Osteoblast (primary cell): ENCODE data around the gene SLIT3. TPM values are rescaled to one million over a fixed set of nuclear protein-coding genes. Genes with fewer than 3 reads are reported as not detected.
A peak's percentile ranks its signal among the peaks of the same experiment; 100 is the strongest.

ENCODE experiments used
- DNase-seq: peaks from one replicate; pipeline ENCODE4 v3.0.0; 2011; ENCODE audit warnings: low spot score, mixed read lengths; ENCODE audit not compliant: insufficient read length; ENCODE audit errors: missing footprints
- H2AFZ ChIP-seq: 2 replicates; pipeline ENCODE4 v1.6.0; 2011; ENCODE audit warnings: mild to moderate bottlenecking, low read length
- H3K27ac ChIP-seq: 2 replicates; pipeline ENCODE4 v1.5.1; 2011; ENCODE audit warnings: mild to moderate bottlenecking, low read depth, low read length, moderate library complexity
- H3K27me3 ChIP-seq: 2 replicates; pipeline ENCODE4 v1.6.0; 2012; ENCODE audit warnings: mild to moderate bottlenecking, control low read depth, inconsistent platforms, low read length, moderate library complexity; ENCODE audit not compliant: insufficient read depth
- H3K36me3 ChIP-seq: 2 replicates; pipeline ENCODE4 v1.5.1; 2011; ENCODE audit warnings: mild to moderate bottlenecking, low read length, control low read depth, moderate library complexity; ENCODE audit not compliant: insufficient read depth
- H3K4me1 ChIP-seq: 2 replicates; pipeline ENCODE4 v1.5.1; 2011; ENCODE audit warnings: mild to moderate bottlenecking, low read length, control low read depth, moderate library complexity; ENCODE audit not compliant: insufficient read depth
- H3K4me2 ChIP-seq: 2 replicates; pipeline ENCODE4 v1.6.0; 2011; ENCODE audit warnings: mild to moderate bottlenecking, low read length; ENCODE audit not compliant: insufficient read depth
- H3K4me3 ChIP-seq: fragments of 200-600 bp; sonication (generic); 3 replicates; pipeline ENCODE4 v1.5.1; 2012; ENCODE audit warnings: mild to moderate bottlenecking, low read length, inconsistent platforms; ENCODE audit not compliant: insufficient read depth
- H3K79me2 ChIP-seq: 2 replicates; pipeline ENCODE4 v1.6.0; 2012; ENCODE audit warnings: mild to moderate bottlenecking, low read length, control low read depth, inconsistent platforms; ENCODE audit not compliant: insufficient read depth
- H3K9me3 ChIP-seq: 2 replicates; pipeline ENCODE4 v1.5.1; 2011; ENCODE audit warnings: low read depth, low read length, control low read depth
- H4K20me1 ChIP-seq: 2 replicates; pipeline ENCODE4 v1.6.0; 2012; ENCODE audit warnings: mild to moderate bottlenecking, low read length, control low read depth; ENCODE audit not compliant: insufficient read depth
- total RNA-seq: library from RNA; depleted of rRNA; stranded (reverse); fragments of >200 nt; gene quantifications from 2 replicates; pipeline ENCODE4 v1.2.3, GENCODE V29; 2012
- TF ChIP-seq, protein P1 (sequence below): IDR thresholded peaks from 2 replicates; pipeline ENCODE4 v1.5.1; 2011; ENCODE audit warnings: mild to moderate bottlenecking, low read depth, low read length, moderate library complexity; ENCODE audit errors: extremely low read depth

The SLIT3 gene
- total RNA-seq, 1 donor: 37.6 TPM

DNA sequence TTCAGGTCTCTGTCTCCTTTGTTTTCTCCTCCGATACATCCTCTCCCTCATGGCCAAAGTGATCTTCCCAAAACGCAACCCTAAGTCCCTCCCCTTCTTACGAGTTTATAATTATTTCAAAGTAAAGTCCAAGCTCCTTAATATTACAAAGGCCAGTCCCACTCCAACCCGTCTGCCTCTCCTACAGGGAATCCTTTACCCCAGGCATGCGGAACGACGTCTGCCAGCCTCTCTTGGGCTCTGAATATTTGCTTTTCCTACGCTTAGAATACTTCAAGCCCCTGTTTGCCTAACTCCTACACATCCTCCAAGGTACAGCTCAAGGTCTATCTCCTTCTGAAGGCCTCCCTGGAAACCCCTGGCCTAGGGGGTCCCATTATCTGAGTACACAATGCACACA is 246.4 kb downstream of the SLIT3 start:
- TF ChIP-seq, protein P1, sequence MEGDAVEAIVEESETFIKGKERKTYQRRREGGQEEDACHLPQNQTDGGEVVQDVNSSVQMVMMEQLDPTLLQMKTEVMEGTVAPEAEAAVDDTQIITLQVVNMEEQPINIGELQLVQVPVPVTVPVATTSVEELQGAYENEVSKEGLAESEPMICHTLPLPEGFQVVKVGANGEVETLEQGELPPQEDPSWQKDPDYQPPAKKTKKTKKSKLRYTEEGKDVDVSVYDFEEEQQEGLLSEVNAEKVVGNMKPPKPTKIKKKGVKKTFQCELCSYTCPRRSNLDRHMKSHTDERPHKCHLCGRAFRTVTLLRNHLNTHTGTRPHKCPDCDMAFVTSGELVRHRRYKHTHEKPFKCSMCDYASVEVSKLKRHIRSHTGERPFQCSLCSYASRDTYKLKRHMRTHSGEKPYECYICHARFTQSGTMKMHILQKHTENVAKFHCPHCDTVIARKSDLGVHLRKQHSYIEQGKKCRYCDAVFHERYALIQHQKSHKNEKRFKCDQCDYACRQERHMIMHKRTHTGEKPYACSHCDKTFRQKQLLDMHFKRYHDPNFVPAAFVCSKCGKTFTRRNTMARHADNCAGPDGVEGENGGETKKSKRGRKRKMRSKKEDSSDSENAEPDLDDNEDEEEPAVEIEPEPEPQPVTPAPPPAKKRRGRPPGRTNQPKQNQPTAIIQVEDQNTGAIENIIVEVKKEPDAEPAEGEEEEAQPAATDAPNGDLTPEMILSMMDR: no peak
- H3K9me3 ChIP-seq: no peaks in the 10 kb centered on the region
- peaks cover 24% of the 10 kb centered on the region for H3K4me1 ChIP-seq
- H3K4me2 ChIP-seq: no peak overlapping the region
- H3K27me3 ChIP-seq: no peaks in the 10 kb centered on the region
- DNase-seq: no peak
- H3K4me3 ChIP-seq: no peak overlapping the region
- H3K79me2 ChIP-seq: no peaks in the 10 kb centered on the region
- H2AFZ ChIP-seq: no peak overlapping the region
- no peaks in the 10 kb centered on the region for H3K36me3 ChIP-seq
- H4K20me1 ChIP-seq: no peaks in the 10 kb centered on the region
- no peak overlapping the region for H3K27ac ChIP-seq

DNA sequence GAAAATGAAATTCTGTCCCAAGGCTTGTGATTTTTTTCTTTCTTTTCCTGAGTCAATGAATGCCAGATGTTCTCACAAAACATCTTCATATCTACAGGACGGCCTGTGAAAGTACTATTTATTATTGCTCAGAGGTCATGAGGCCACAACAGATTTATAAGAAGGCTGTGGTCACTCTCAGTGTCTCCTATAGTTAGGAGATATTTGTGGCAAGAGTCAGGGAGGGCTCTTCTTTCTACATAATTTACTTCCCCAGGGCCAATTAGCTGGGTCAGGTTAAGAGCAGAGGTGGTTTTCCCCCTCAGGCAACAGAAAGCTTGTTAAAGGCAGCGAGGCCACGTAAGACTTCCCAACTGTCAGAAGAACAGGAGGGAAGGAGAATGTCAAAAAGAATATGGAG is 248.7 kb downstream of the SLIT3 start:
- Histone ChIP-seq H3K4me1 (peaks cover 39% of the 10 kb centered on the region), H3K4me2 (no peak overlapping the region), H3K27me3 (no peaks in the 10 kb centered on the region), H2AFZ (no peak overlapping the region), H3K79me2 (no peaks in the 10 kb centered on the region), H3K9me3 (no peaks in the 10 kb centered on the region), H4K20me1 (no peaks in the 10 kb centered on the region), H3K4me3 (no peak overlapping the region), H3K36me3 (no peaks in the 10 kb centered on the region), H3K27ac (no peak overlapping the region)
- TF ChIP-seq, protein P1: no peak
- no peak for DNase-seq

DNA sequence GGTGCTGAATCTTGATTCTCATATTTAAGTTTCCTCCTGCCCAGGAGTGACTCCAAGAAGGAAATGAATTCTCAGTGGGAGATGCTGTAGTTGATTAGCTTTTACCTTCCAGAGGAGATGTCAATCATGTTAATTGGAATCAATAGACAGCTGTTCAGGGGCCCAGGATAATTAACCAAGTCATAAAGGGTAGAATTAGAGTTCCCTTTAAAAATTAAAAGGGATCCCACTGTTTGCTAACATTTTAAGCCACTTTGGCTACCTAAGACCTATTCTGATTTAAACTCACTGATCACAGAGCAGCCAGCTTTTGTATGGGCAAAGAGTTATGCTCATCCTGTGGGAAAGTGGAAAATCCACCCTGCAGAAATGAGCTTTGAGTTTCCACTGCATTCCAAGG is 249.6 kb downstream of the SLIT3 start:
- H3K9me3 ChIP-seq: no peaks in the 10 kb centered on the region
- no peaks in the 10 kb centered on the region for H3K36me3 ChIP-seq
- H4K20me1 ChIP-seq: no peaks in the 10 kb centered on the region
- peaks cover 39% of the 10 kb centered on the region for H3K4me1 ChIP-seq
- H3K27me3 ChIP-seq: no peaks in the 10 kb centered on the region
- H2AFZ ChIP-seq: no peak overlapping the region
- no peak overlapping the region for H3K27ac ChIP-seq
- DNase-seq: no peak
- no peak overlapping the region for H3K4me2 ChIP-seq
- TF ChIP-seq, protein P1: no peak
- H3K4me3 ChIP-seq: no peak overlapping the region
- no peaks in the 10 kb centered on the region for H3K79me2 ChIP-seq

DNA sequence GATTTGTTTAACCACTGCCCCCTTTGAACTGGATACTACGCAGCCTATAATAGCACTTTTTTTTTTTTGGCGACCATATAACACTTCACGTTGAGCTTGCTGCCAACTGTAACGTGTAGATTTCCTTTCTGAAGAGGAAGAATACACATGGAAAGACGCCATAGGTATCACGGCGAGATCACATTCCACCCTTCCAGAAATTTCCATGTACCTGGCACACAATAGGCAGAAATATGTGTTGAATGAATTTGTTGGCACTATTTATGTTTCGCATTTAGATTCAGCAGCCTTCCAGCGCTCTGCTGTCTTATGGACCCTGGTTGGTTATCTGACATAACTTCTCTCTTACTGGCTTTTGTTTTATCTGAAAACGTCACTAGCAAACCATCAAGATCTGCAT is 250.3 kb downstream of the SLIT3 start:
- Histone ChIP-seq H2AFZ (no peak overlapping the region), H3K36me3 (no peaks in the 10 kb centered on the region), H3K79me2 (no peaks in the 10 kb centered on the region), H3K4me1 (peaks cover 39% of the 10 kb centered on the region), H3K9me3 (no peaks in the 10 kb centered on the region), H3K27ac (no peak overlapping the region), H3K4me3 (no peak overlapping the region), H3K4me2 (peak overlapping the region; percentile 1), H3K27me3 (no peaks in the 10 kb centered on the region), H4K20me1 (no peaks in the 10 kb centered on the region)
- no peak for DNase-seq
- TF ChIP-seq, protein P1: no peak
